Measurements from ENCODE around the gene AOPEP.

Gene AOPEP

DNA sequence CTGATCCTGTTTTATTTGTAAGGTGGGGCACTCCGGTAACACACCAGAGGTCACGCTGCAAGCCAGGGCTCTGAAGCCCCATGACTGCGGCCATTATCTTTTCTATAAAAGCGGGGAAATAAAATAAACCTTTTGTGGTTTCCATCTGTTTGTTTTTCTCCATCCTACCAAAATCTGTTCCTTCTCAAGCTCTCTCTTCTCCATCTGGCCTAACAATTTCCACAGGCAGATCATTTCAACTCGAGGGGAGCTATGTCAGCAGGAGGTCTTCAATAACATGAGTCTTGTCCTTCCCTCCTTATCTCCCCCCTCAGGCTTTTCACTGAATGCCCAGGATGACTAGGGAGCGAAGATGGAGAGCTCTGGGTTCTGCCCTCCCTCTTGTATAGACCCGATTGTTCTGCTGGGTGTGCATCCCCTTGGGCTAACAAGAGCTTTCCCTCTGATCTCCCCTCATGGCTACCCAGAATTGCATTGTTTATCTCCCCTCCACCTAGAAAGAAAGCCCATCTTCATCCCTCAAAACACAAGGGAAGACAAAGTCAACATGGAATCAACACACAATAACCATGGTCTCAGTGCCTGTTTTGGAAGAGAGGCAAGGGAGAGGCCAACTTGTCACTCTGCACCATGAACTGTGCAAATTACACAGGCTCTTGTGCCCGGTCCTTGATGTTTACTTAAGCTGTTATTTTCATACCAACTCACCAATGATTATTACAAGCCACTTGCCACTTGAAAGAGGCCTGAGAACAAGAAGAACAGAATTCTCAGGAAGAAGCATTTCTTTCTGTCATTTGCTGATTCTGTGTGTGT, 403.2 kb downstream of the AOPEP start (continued):
- TF ChIP-seq, protein P1, sequence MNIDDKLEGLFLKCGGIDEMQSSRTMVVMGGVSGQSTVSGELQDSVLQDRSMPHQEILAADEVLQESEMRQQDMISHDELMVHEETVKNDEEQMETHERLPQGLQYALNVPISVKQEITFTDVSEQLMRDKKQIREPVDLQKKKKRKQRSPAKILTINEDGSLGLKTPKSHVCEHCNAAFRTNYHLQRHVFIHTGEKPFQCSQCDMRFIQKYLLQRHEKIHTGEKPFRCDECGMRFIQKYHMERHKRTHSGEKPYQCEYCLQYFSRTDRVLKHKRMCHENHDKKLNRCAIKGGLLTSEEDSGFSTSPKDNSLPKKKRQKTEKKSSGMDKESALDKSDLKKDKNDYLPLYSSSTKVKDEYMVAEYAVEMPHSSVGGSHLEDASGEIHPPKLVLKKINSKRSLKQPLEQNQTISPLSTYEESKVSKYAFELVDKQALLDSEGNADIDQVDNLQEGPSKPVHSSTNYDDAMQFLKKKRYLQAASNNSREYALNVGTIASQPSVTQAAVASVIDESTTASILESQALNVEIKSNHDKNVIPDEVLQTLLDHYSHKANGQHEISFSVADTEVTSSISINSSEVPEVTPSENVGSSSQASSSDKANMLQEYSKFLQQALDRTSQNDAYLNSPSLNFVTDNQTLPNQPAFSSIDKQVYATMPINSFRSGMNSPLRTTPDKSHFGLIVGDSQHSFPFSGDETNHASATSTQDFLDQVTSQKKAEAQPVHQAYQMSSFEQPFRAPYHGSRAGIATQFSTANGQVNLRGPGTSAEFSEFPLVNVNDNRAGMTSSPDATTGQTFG (tag by site-specific recombination; IDR thresholded peaks at IDR 0.05; ENCODE audit: borderline replicate concordance): no peak
- no peak for TF ChIP-seq ZNF76 (tag by site-specific recombination; IDR thresholded peaks at IDR 0.05; ENCODE audit: borderline replicate concordance, low read depth)
- TF ChIP-seq ZNF335 (tag by site-specific recombination; conservative IDR thresholded peaks at IDR 0.05): 0 out of 2 replicates have a peak, but pooled peaks have one; percentile 23
- no peak for TF ChIP-seq ZBTB48 (tag by site-specific recombination; IDR thresholded peaks at IDR 0.05)
- TF ChIP-seq ZIC2 (tag by site-specific recombination; IDR thresholded peaks at IDR 0.05): 0 out of 2 replicates have a peak, but pooled peaks have one; percentile 20
- TF ChIP-seq, protein P2, sequence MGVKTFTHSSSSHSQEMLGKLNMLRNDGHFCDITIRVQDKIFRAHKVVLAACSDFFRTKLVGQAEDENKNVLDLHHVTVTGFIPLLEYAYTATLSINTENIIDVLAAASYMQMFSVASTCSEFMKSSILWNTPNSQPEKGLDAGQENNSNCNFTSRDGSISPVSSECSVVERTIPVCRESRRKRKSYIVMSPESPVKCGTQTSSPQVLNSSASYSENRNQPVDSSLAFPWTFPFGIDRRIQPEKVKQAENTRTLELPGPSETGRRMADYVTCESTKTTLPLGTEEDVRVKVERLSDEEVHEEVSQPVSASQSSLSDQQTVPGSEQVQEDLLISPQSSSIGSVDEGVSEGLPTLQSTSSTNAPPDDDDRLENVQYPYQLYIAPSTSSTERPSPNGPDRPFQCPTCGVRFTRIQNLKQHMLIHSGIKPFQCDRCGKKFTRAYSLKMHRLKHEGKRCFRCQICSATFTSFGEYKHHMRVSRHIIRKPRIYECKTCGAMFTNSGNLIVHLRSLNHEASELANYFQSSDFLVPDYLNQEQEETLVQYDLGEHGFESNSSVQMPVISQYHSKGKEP (tag by site-specific recombination; IDR thresholded peaks at IDR 0.05): no peak
- no peak for TF ChIP-seq ZBTB21 (tag by site-specific recombination; IDR thresholded peaks at IDR 0.05)
- TF ChIP-seq ZNF792 (tag by site-specific recombination; IDR thresholded peaks at IDR 0.05): no peak
- no peak for TF ChIP-seq ZNF292 (tag by site-specific recombination; IDR thresholded peaks at IDR 0.05; ENCODE audit: borderline replicate concordance, low read depth)
- no peak for TF ChIP-seq ZNF610 (tag by site-specific recombination; IDR thresholded peaks at IDR 0.05; ENCODE audit: borderline replicate concordance)
- no peak for TF ChIP-seq OVOL3 (tag by site-specific recombination; IDR thresholded peaks at IDR 0.05)
- TF ChIP-seq, protein P3, sequence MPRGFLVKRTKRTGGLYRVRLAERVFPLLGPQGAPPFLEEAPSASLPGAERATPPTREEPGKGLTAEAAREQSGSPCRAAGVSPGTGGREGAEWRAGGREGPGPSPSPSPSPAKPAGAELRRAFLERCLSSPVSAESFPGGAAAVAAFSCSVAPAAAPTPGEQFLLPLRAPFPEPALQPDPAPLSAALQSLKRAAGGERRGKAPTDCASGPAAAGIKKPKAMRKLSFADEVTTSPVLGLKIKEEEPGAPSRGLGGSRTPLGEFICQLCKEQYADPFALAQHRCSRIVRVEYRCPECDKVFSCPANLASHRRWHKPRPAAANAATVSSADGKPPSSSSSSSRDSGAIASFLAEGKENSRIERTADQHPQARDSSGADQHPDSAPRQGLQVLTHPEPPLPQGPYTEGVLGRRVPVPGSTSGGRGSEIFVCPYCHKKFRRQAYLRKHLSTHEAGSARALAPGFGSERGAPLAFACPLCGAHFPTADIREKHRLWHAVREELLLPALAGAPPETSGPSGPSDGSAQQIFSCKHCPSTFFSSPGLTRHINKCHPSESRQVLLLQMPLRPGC (tag by site-specific recombination; IDR thresholded peaks at IDR 0.05): no peak
- no peak for TF ChIP-seq ZNF23 (tag by site-specific recombination; IDR thresholded peaks at IDR 0.05; ENCODE audit: borderline replicate concordance)
- peak; percentile 53; the same call in 1 of the 2 replicates for TF ChIP-seq ZNF600 (tag by site-specific recombination; IDR thresholded peaks at IDR 0.05)
- no peak for TF ChIP-seq YY2 (tag by site-specific recombination; IDR thresholded peaks at IDR 0.05)
- TF ChIP-seq ZNF37A (tag by site-specific recombination; IDR thresholded peaks at IDR 0.05): no peak
- TF ChIP-seq ZNF10 (tag by site-specific recombination; IDR thresholded peaks at IDR 0.05): no peak
- TF ChIP-seq, protein P4, sequence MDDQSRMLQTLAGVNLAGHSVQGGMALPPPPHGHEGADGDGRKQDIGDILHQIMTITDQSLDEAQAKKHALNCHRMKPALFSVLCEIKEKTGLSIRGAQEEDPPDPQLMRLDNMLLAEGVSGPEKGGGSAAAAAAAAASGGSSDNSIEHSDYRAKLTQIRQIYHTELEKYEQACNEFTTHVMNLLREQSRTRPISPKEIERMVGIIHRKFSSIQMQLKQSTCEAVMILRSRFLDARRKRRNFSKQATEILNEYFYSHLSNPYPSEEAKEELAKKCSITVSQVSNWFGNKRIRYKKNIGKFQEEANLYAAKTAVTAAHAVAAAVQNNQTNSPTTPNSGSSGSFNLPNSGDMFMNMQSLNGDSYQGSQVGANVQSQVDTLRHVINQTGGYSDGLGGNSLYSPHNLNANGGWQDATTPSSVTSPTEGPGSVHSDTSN (CRISPR knock-in tag; IDR thresholded peaks at IDR 0.05): no peak
- no peak for TF ChIP-seq EGR2 (tag by site-specific recombination; IDR thresholded peaks at IDR 0.05; ENCODE audit: low read depth)
- no peak for TF ChIP-seq ZNF747 (tag by site-specific recombination; IDR thresholded peaks at IDR 0.05)
- TF ChIP-seq ZNF843 (tag by site-specific recombination; IDR thresholded peaks at IDR 0.05): no peak
- TF ChIP-seq, protein P5, sequence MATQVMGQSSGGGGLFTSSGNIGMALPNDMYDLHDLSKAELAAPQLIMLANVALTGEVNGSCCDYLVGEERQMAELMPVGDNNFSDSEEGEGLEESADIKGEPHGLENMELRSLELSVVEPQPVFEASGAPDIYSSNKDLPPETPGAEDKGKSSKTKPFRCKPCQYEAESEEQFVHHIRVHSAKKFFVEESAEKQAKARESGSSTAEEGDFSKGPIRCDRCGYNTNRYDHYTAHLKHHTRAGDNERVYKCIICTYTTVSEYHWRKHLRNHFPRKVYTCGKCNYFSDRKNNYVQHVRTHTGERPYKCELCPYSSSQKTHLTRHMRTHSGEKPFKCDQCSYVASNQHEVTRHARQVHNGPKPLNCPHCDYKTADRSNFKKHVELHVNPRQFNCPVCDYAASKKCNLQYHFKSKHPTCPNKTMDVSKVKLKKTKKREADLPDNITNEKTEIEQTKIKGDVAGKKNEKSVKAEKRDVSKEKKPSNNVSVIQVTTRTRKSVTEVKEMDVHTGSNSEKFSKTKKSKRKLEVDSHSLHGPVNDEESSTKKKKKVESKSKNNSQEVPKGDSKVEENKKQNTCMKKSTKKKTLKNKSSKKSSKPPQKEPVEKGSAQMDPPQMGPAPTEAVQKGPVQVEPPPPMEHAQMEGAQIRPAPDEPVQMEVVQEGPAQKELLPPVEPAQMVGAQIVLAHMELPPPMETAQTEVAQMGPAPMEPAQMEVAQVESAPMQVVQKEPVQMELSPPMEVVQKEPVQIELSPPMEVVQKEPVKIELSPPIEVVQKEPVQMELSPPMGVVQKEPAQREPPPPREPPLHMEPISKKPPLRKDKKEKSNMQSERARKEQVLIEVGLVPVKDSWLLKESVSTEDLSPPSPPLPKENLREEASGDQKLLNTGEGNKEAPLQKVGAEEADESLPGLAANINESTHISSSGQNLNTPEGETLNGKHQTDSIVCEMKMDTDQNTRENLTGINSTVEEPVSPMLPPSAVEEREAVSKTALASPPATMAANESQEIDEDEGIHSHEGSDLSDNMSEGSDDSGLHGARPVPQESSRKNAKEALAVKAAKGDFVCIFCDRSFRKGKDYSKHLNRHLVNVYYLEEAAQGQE (tag by site-specific recombination; IDR thresholded peaks at IDR 0.05): no peak
- TF ChIP-seq GLIS1 (tag by site-specific recombination; IDR thresholded peaks at IDR 0.05): peak; percentile 25; the same call in 1 of the 2 replicates
- TF ChIP-seq, protein P6, sequence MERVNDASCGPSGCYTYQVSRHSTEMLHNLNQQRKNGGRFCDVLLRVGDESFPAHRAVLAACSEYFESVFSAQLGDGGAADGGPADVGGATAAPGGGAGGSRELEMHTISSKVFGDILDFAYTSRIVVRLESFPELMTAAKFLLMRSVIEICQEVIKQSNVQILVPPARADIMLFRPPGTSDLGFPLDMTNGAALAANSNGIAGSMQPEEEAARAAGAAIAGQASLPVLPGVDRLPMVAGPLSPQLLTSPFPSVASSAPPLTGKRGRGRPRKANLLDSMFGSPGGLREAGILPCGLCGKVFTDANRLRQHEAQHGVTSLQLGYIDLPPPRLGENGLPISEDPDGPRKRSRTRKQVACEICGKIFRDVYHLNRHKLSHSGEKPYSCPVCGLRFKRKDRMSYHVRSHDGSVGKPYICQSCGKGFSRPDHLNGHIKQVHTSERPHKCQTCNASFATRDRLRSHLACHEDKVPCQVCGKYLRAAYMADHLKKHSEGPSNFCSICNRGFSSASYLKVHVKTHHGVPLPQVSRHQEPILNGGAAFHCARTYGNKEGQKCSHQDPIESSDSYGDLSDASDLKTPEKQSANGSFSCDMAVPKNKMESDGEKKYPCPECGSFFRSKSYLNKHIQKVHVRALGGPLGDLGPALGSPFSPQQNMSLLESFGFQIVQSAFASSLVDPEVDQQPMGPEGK (tag by site-specific recombination; IDR thresholded peaks at IDR 0.05): no peak
- TF ChIP-seq FEZF1 (tag by site-specific recombination; IDR thresholded peaks at IDR 0.05): no peak
- no peak for TF ChIP-seq MZF1 (tag by site-specific recombination; IDR thresholded peaks at IDR 0.05; ENCODE audit: borderline replicate concordance)

Measured in HEK293 (cell line).